ENCODE measurements around the gene ACIN1.

Gene ACIN1

GRCh38 chr14:23009939-23010726, 84.8 kb downstream of the ACIN1 start, which contains the start of gene C14orf93:
C14orf93 (minus strand) TSS chr14:23010143; CDS start chr14:22999023, 11,120 bp downstream.
- peak; percentile 29 to 68 for DNase-seq

GRCh38 chr14:23009483-23009938, 85.4 kb downstream of the ACIN1 start:
- DNase-seq: no peak

- no peak for DNase-seq
Observed at GRCh38 chr14:23008831-23009230, 86.1 kb downstream of the ACIN1 start.

Data from SW 1271 (cell line).